DOHH2 (cell line): Measurements from ENCODE around the gene DOCK4.
"Not testable (repeated sequence)": the region's sequence is repeated elsewhere in the genome, so short reads cannot be mapped to it uniquely, and the experiment has no call there.

Source experiments
- H3F3A ChIP-seq: fragments of 200-600 bp; sonication (generic), shearing (Covaris generic); 2 replicates; pipeline ENCODE4 v1.6.0; 2016; ENCODE audit warnings: antibody characterized with exemption, mild to moderate bottlenecking; ENCODE audit not compliant: control insufficient read depth, insufficient read depth
- H3K27ac ChIP-seq: fragments of 200-600 bp; sonication (generic); 2 replicates; pipeline ENCODE4 v1.5.1; 2014; ENCODE audit warnings: low read depth, mild to moderate bottlenecking, low read length, moderate library complexity
- H3K27me3 ChIP-seq: fragments of 200-600 bp; sonication (generic); 2 replicates; pipeline ENCODE4 v1.6.1; 2014; ENCODE audit warnings: mild to moderate bottlenecking, low read length, mixed read lengths; ENCODE audit not compliant: control insufficient read depth
- H3K36me3 ChIP-seq: fragments of 200-600 bp; sonication (generic); 2 replicates; pipeline ENCODE4 v1.6.1; 2014; ENCODE audit warnings: mild to moderate bottlenecking, low read length, moderate library complexity, mixed read lengths; ENCODE audit not compliant: control insufficient read depth
- H3K4me1 ChIP-seq: fragments of 200-600 bp; sonication (generic); 2 replicates; pipeline ENCODE4 v1.6.1; 2014; ENCODE audit warnings: mild to moderate bottlenecking, low read length, mixed read lengths; ENCODE audit not compliant: control insufficient read depth
- H3K4me2 ChIP-seq: fragments of 200-600 bp; sonication (generic); 2 replicates; pipeline ENCODE4 v1.6.0; 2014; ENCODE audit warnings: mild to moderate bottlenecking, low read length, moderate library complexity
- H3K4me3 ChIP-seq: fragments of 200-600 bp; sonication (generic); 2 replicates; pipeline ENCODE4 v1.5.1; 2014; ENCODE audit warnings: mild to moderate bottlenecking, low read length, mixed read lengths
- H3K79me2 ChIP-seq: fragments of 200-600 bp; sonication (generic); 2 replicates; pipeline ENCODE4 v1.6.1; 2014; ENCODE audit warnings: mild to moderate bottlenecking, low read length, mixed read lengths; ENCODE audit not compliant: control insufficient read depth
- H3K9me2 ChIP-seq: fragments of 200-600 bp; sonication (generic); replicated peaks from 2 replicates; pipeline ENCODE4 v1.6.1; 2014; ENCODE audit warnings: mild to moderate bottlenecking, low read length, mixed read lengths; ENCODE audit not compliant: control insufficient read depth
- H3K9me3 ChIP-seq: fragments of 200-600 bp; sonication (generic); 2 replicates; pipeline ENCODE4 v1.6.1; 2014; ENCODE audit warnings: antibody characterized with exemption, low read length, mixed read lengths; ENCODE audit not compliant: control insufficient read depth, insufficient read depth
- H4K20me1 ChIP-seq: fragments of 200-600 bp; sonication (generic); 2 replicates; pipeline ENCODE4 v1.6.0; 2014; ENCODE audit warnings: low read depth, mild to moderate bottlenecking, antibody characterized with exemption, low read length, moderate library complexity; ENCODE audit not compliant: control insufficient read depth, insufficient read depth
- EZH2phosphoT487 ChIP-seq: fragments of 200-600 bp; sonication (generic); IDR thresholded peaks from 2 replicates; pipeline ENCODE4 v1.6.1; 2017; ENCODE audit warnings: borderline replicate concordance, mild to moderate bottlenecking, antibody characterized with exemption, low read length, moderate library complexity, mixed read lengths
- TF ChIP-seq, protein P1 (sequence below): fragments of 200-600 bp; sonication (generic); IDR thresholded peaks from one replicate; pipeline ENCODE4 v1.5.1; 2014; ENCODE audit warnings: antibody characterized with exemption, mild to moderate bottlenecking, low read depth, low read length; ENCODE audit not compliant: poor library complexity, severe bottlenecking

Gene DOCK4

DNA sequence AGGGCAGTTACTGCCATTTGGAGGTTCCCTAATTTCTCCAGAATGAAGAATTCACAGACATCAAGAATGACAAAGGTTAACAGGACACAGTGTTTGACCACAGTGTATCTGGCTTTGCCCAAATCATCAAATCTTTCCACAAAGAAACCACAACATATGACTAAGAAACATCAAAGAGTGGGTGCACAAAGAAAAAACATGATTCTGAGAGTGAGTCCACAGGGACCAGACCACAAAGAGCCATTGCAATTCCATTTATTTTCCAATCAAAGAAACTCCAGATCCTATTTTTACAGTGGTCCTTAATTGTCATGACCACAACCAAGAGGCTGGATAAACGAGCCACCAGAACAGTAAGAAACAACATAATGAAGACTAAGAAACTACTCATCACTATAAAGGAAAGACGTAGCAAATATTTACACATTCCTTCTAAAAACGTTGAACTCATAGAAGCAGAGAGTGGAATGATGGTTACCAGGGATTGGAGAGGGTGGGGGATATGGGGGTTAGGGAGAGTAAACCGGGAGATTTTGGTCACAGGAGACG lies 286.5 kb downstream of the DOCK4 start:
- Histone ChIP-seq H3K4me1 (no peaks in the 10 kb centered on the region), H3K9me2 (no peaks in the 10 kb centered on the region), H3K36me3 (no peaks in the 10 kb centered on the region), H3F3A (no peaks in the 10 kb centered on the region), H3K27ac (no peak overlapping the region), H4K20me1 (no peaks in the 10 kb centered on the region), H3K27me3 (no peaks in the 10 kb centered on the region), H3K79me2 (no peaks in the 10 kb centered on the region), H3K4me2 (no peak overlapping the region), H3K9me3 (no peaks in the 10 kb centered on the region), H3K4me3 (no peak overlapping the region)
- no peak for TF ChIP-seq EZH2phosphoT487
- TF ChIP-seq, protein P1, sequence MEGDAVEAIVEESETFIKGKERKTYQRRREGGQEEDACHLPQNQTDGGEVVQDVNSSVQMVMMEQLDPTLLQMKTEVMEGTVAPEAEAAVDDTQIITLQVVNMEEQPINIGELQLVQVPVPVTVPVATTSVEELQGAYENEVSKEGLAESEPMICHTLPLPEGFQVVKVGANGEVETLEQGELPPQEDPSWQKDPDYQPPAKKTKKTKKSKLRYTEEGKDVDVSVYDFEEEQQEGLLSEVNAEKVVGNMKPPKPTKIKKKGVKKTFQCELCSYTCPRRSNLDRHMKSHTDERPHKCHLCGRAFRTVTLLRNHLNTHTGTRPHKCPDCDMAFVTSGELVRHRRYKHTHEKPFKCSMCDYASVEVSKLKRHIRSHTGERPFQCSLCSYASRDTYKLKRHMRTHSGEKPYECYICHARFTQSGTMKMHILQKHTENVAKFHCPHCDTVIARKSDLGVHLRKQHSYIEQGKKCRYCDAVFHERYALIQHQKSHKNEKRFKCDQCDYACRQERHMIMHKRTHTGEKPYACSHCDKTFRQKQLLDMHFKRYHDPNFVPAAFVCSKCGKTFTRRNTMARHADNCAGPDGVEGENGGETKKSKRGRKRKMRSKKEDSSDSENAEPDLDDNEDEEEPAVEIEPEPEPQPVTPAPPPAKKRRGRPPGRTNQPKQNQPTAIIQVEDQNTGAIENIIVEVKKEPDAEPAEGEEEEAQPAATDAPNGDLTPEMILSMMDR: no peak

DNA sequence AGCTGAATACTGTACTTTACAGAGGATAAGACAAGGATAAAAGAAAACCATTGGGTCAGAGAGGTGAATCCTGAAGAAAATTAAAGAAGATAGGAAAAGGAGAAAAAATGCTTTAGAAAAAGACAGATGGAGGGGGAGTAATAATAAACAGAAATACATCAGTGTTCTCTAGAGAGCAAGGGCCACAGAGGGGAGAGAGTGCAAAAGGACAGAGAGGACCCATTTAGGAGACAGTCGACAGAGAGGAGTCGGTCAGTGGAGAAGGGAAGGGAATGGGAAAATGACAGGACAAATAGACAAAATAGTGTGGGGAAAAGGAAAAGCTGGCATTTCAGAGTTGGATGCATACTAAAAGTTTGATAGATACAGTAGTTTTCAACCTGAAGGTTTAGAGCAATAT lies 287.0 kb downstream of the DOCK4 start:
- Histone ChIP-seq H4K20me1 (no peaks in the 10 kb centered on the region), H3K36me3 (no peaks in the 10 kb centered on the region), H3K4me1 (no peaks in the 10 kb centered on the region), H3K9me3 (no peaks in the 10 kb centered on the region), H3K4me2 (no peak overlapping the region), H3K79me2 (no peaks in the 10 kb centered on the region), H3K27me3 (no peaks in the 10 kb centered on the region), H3K9me2 (no peaks in the 10 kb centered on the region), H3K27ac (no peak overlapping the region), H3F3A (no peaks in the 10 kb centered on the region), H3K4me3 (no peak overlapping the region)
- TF ChIP-seq, protein P1: no peak
- no peak for TF ChIP-seq EZH2phosphoT487

DNA sequence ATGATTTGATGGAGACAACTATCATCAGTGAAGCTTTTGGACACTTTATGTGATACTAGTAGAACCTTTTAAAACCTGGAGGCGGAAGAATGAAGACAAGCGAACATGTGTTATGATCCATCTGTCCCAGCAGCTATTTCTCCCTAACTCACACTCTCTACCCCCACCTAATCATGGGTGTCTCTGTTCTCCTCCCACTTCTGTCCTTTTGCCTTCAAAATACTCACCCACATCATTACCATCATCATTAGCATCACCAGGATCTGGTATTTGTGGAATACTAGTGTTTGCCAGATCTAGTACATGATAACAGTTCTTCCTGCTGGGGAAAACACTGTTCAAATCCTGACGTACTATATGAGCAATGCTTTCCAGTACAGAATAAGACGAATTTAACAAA lies 287.7 kb downstream of the DOCK4 start:
- H3K27ac ChIP-seq: no peak overlapping the region

DNA sequence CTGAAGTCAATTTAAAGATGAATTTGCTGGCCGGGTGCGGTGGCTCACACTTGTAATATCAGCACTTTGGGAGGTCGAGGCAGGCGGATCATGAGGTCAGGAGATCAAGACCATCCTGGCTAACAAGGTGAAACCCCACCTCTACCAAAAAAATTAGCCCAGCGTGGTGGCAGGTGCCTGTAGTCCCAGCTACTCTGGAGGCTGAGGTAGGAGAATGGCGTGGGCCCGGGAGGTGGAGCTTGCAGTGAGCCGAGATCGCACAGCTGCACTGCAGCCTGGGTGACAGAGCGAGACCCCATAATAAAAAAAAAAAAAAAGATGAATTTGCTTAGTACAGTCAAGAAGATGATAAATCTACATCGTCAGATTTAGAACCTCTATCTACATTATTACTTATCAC lies 288.8 kb downstream of the DOCK4 start:
- H3K36me3 ChIP-seq, H3K4me1 ChIP-seq, H3K27ac ChIP-seq, H3K9me2 ChIP-seq, H3F3A ChIP-seq, H4K20me1 ChIP-seq, H3K4me3 ChIP-seq, H3K9me3 ChIP-seq, H3K4me2 ChIP-seq, H3K79me2 ChIP-seq, H3K27me3 ChIP-seq: not testable (repeated sequence)

More for the DNA sequence above, 287.7 kb downstream of the DOCK4 start:
- H3K79me2 ChIP-seq: no peaks in the 10 kb centered on the region
- no peaks in the 10 kb centered on the region for H3K9me3 ChIP-seq
- no peaks in the 10 kb centered on the region for H3K36me3 ChIP-seq
- H3K27me3 ChIP-seq: no peaks in the 10 kb centered on the region
- H3K4me3 ChIP-seq: no peak overlapping the region
- TF ChIP-seq, protein P1: no peak
- no peak for TF ChIP-seq EZH2phosphoT487
- H3K4me2 ChIP-seq: no peak overlapping the region
- no peaks in the 10 kb centered on the region for H3K4me1 ChIP-seq
- no peaks in the 10 kb centered on the region for H3K9me2 ChIP-seq
- no peaks in the 10 kb centered on the region for H4K20me1 ChIP-seq
- no peaks in the 10 kb centered on the region for H3F3A ChIP-seq
